ENCODE measurements around the gene CEP112.
"Not testable (repeated sequence)": the region's sequence is repeated elsewhere in the genome, so short reads cannot be mapped to it uniquely, and the experiment has no call there.

The CEP112 gene

DNA sequence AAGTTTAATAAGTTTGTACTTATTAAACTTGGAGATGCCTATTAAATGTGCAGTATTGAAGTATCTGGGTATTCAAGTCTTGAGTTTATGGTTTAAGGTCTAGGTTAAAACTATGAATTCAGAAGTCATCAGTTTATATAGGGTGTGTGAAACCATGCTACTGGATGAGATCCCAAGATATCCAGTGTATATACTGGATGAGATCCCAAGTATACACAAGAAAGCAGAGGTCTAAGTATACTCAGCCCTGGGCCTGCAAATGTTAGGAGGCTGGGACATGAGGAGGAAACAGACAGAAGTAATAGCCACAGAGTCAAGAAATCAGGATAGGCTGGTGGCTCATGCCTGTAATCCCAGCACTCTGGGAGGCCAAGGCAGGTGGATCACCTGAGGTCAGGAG is 436.1 kb downstream of the CEP112 start:
- DNase-seq = no peak

DNA sequence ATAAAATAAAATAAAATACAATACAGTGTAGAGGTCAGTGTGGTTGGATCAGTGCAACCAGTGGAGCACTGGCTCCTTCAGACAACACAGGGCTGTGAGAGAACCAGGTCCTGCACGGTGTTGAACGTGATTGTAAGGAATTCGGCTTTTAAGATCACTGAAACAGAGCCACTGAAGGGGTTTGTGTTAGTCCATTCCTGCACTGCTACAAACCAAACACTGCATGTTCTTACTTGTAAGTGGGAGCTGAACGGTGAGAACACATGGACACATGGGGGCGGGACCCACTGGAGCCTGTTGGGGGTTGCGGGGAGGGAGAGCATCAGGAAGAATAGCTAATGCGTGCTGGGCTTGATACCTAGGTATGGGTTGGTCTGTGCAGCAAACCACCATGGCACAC is 437.3 kb downstream of the CEP112 start:
- DNase-seq = no peak

- no peak for DNase-seq
Observed at GRCh38 chr17:65754081-65754480, 437.9 kb downstream of the CEP112 start.

GRCh38 chr17:65753348-65753747 is 438.6 kb downstream of the CEP112 start:
- no peak for DNase-seq

GRCh38 chr17:65751263-65751662 is 440.7 kb downstream of the CEP112 start:
- DNase-seq = no peak

DNA sequence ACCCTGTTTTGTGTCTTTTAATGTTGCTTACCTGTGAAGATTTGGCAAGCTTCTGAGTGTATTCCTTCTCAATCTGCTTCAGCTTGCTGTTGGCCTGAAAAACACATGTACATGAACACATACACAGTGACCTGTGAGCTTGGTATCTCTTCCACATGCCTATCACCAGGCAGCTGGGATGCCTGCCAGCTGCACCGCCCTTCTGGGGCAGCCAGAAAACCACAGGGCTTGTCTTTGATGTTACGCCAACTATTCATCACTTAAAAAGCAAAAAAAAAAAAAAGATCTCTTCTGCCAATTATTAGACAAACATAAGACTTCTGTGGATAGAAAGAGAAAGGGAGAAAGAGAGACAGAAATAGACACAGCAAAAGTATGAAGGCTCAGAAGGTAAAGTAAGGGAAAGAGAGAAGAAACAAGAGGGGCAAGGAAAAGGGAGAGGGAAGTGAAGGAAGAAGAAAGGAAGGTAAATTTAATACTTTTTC is 441.3 kb downstream of the CEP112 start:
- peak; percentile 61 for DNase-seq

DNA sequence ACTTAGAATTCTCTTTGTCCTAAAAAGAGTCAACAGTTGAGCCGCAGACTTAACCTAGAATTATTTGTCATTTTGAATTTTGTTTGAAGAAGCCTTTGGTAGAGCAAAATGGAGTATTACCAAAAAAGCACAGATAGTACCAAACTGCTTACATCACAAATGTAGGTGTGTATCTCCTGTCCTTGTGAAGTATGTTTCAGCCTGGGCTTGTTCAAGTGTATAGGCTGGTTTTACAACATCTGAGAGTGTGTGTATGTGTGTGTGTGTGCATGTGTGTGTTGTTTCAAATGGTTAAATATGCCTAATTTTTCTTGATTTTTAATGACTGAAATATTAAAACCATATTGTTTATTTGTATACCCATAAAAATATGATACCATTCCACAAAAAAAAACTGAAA is 441.8 kb downstream of the CEP112 start:
- DNase-seq = no peak

DNA sequence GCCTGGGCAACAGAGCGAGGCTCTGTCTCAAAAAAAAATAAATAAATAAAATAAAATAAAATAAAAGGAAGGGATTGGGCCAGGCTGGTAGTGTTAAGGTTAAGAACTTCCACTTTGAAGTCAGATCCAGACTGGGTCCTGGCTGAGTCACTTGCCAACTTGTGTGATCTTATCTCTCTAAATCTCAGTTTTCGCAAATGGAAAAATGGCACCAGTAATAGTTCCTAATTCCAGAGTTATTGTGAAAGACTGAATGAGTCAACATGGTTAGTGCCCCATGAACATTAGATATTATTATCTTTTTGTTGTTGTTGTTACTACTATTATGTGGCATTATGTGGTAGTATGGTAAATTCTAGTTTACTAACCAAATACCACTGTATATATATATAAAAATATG is 442.5 kb downstream of the CEP112 start:
- DNase-seq = no peak

DNA sequence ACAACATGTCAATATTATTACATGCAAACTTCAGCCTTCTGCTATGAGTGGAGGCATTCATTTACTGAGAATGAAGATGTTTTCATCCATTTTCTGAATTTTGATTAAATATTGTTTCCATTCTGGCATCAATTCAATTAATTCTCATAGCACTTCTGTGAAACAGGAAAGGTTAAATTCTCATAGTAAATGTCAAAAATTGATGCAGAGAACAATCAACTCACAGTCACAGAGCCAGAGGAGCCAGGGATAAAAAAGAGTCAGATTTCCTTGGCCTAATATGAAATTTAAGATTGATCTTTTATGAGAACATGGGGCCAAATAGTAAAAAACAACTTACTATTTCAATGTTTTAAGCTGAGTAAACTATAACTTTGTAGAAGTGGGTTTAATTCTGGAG is 446.7 kb downstream of the CEP112 start:
- DNase-seq = no peak

DNA sequence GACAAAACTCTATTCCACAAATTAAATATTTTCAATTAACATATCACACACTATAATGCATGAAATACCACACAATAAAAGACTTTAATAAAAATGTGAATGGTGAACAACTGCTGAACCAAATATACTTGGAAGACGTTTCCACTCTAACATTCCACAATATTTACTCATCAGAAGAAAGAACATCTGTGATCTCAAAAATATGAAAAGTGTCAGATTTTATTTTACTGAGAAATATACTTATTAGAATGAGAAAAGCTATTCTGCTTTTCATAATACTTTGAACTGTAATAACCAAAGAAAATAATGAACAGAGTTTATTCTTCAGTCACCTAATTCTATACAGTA is 448.7 kb downstream of the CEP112 start:
- DNase-seq = no peak

DNA sequence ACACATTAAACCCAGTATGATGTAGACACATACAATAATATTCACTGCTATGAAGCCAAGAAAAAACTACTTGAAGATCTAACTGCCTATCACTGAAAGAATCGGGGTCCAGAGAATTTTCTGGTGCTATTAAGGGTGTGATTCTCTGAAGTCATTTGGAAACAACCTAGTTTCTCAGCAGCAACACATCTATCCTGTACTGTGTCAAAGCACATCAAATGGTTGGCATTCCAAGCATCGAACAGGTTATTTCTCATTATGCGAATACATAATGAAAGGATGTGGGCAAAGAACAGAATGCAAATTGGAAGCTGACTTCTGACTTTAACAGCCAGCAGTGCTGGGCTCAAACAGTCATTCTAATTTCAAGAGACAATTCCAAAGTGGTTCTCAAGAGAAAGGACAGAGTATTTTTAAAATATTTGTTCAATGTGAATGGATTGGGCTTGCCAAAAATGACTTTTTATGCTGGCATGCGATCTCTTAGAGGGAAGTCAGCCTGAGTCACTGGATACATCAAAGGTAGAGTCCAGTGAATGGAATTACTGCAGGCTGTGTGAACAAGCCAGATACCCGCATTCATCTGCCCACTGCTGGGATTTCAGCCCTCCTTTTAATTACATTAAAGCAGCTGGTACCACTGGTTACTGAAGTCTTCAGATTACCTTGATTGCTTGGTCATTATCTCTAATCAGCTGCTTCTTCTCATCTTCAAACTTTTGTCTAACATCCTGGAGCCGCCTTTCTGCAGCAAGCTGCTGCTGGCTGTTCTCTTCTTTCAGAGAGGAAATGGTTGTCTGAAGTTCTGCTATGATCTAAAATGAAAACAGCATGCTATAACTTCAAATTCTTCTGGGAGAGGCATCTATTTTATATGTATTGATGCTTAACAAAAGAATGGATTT is 449.3 kb downstream of the CEP112 start:
- DNase-seq = no peak

- DNase-seq = no peak
Observed at GRCh38 chr17:65741710-65742109, 450.2 kb downstream of the CEP112 start.

- no peak for DNase-seq
Observed at GRCh38 chr17:65739034-65739433, 452.9 kb downstream of the CEP112 start.

DNA sequence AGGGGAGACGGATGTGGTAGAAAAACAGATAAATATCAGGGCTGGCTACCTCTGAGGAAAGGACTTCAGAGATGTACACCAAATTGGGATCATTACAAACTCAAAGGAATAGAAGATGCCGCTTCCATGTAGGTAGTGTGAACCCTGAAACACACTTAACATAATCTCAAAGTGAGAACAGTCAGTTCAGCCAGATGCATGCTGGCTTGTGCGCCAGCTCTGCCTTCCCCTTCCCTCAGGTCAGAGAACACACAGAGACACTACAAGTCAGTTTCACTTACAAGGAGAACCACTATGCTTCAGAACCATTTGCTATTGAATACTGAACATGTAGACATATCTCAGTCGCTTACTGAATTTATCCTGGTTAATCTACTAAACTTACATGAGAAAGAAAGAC is 454.5 kb downstream of the CEP112 start:
- no peak for DNase-seq

DNA sequence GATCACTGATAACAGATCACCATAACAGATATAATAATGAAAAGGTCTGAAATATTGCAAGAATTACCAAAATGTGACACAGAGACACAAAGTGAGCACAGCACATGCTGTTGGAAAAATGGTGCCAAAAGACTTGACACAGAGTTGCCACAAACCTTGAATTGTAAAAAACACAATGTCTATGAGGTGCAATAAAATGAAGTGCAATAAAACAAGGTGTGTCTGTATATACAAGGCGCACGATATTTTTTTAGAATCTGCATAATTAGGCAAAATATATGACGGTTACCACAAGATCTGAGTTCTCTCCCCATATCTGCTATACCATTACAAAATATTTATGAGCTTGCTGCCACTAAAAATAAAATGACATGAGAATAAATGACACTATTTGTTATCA is 458.6 kb downstream of the CEP112 start:
- no peak for DNase-seq

DNA sequence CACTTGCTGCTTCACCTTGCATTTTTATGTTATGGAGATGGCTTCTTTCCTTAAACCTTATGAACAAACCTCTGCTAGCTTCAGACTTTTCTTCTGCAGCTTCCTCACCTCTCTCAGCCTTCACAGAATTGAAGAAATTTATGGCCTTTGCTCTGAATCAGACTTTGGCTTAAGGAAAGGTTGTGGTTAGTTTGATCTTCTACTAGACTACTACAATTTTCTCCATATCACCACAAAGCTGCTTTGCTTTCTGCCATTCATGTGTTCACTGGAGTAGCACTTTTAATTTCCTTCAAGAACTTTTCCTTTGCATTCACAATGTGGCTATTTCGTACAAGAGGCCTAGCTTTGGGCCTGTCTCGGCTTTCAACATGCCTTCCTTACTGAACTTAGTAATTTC is 459.3 kb downstream of the CEP112 start:
- not testable (repeated sequence) for DNase-seq

DNA sequence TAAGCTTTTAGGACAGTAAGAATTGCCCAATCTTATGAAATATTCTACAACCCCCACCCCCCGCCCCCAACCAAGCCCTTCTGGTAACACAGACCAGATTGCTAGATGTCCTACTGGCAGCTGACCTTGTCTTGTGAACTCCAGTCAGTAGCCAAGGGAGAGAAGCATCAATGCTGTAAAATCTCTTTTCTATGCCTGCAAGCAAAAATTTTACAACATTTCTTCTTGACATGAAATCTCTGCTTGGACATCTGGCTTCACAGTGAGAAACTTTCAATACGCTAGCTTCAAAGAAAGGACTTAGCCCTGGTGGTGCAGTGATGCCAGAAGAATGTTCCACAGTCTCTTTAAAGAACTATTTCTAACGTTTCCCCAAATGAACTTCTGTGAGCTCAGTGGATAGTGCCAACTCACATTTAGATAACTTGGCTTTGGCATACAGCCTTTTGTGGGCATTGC is 461.2 kb downstream of the CEP112 start:
- DNase-seq = no peak

- DNase-seq = no peak
Observed at GRCh38 chr17:65729207-65729606, 462.7 kb downstream of the CEP112 start.

DNA sequence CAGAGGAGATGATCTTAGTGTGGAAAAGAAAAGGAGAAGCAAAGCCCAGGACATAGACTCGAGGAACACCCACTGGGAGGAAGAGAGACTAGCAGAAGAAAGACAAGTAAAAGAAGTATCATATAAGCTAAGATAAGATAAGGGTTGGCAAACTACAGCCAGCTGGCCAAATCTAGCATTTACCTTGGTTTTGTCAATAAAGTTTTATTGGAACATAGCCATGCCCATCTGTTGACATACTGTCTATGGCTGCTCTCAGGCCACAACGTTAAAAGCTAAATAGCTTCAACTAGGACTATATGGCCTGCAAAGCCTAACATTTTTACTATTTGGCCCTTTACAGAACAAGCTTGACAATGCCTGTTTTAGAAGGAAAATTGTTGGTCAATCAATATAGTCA is 464.1 kb downstream of the CEP112 start:
- DNase-seq = no peak

- no peak for DNase-seq
Observed at GRCh38 chr17:65727246-65727645, 464.7 kb downstream of the CEP112 start.

DNA sequence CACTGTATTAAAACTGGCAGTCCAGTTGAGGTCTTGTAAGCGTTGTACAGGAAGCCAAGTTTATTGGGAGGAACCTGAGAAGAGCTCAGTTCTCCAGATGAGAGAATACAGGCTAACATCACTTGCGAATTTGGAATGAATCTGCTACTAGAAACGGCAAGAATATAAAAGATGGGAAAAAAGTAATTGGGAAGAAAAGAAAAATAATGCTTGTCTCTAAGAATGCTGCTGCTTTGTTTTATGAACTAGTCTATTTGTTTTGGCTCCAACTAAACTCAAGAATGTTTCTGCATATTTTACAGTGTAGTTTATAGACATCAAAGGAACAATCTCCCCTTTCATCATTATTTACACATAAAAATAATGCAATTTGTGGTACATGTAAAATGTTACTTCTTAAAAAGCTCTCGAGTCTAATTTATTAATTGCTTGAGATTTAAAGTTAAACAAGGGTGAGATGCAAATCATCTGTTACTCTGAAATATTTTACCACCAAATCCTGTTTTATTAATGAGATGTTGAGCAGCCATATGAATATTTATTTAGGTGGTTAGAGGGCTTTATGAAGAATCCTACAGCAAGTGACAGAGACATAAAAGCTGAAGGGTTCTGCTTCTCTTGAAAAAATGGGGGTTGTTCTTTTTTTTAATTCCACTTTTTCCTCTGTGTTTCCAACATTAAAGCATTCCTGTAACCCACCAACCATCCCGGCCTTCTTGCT is 468.3 kb downstream of the CEP112 start:
- DNase-seq = no peak

GRCh38 chr17:65718601-65719000 is 473.3 kb downstream of the CEP112 start:
- no peak for DNase-seq

DNA sequence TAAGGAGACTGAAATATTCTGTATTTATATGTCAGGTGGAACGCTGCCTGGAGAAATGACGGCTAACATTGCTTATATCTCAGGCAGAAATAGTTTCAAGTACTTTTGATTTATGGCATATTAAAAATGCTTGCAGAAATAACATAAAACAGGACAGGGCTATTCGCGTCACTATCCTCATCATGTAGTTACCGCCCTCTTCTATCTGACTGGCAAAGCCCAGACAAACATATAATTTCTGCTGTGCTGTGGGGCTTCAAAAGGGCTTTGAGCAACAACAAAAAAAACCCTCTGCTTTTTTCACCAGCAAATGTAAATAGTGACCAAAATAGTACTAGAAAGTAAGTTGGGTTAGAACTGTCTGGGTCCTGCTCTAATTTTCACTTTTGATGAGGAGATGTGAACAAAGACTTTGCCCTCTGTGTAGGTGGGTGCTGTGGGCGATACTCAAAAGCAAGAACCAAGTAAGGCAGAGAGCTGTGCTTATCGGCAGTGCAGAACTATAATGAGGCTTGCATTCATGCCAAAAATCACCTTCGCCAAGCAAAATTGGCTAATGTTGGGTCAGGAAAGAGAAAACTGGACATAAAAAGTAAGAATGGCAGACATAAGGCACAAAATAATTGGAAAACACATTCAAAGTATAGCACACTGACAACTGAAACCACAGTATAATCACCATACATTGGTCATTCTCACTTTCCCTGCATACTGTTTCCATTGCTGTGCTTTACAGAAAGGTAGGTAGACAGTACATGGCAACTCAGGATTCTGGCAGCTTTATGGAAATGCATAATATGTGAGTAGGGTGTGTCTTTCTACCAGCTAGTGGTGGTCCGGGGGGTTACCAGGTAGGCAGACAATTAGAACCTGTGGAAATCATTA is 479.3 kb downstream of the CEP112 start:
- DNase-seq = no peak

All from CD4-positive, alpha-beta T cell treated with Interleukin-4 for 4 hours (primary cell).